Gastroesophageal sphincter (tissue), 4 donors: ENCODE measurements around the gene P4HB. TPM values are rescaled to one million over a fixed set of nuclear protein-coding genes. Genes with fewer than 3 reads are reported as not detected.

Experiments used
- ATAC-seq: fragments of 150-250 bp; one replicate; pipeline ENCODE4 v1.9.1; 2016; ENCODE audit warnings: mild to moderate bottlenecking, moderate library complexity
- H3K27ac ChIP-seq, 4 donors: fragments of 200-600 bp; sonication (generic) in 3 of 4; 1 replicate in 3 of 4; 2 replicates in 1 of 4; pipeline ENCODE4 v1.5.1; 2016 to 2019
- H3K27me3 ChIP-seq: fragments of 200-600 bp; sonication (generic); one replicate; pipeline ENCODE4 v1.5.1; 2019
- H3K36me3 ChIP-seq, 2 donors: fragments of 200-600 bp; sonication (generic); one replicate each; pipeline ENCODE4 v1.5.1; 2019; ENCODE audit warnings: control low read depth in 1 of 2
- H3K4me1 ChIP-seq, 3 donors: fragments of 200-600 bp; sonication (generic); 1 replicate in 2 of 3; 2 replicates in 1 of 3; pipeline ENCODE4 v1.5.1; 2016 to 2019; ENCODE audit warnings: control low read depth in 2 of 3
- H3K4me3 ChIP-seq, 2 donors: fragments of 200-600 bp; sonication (generic); one replicate each; pipeline ENCODE4 v1.5.1; 2019; ENCODE audit warnings: mild to moderate bottlenecking in 1 of 2, moderate library complexity in 1 of 2
- H3K9me3 ChIP-seq, 3 donors: fragments of 200-600 bp; sonication (generic); one replicate each; pipeline ENCODE4 v1.5.1; 2017 to 2019; ENCODE audit warnings: control low read depth in 2 of 3
- CTCF ChIP-seq, 4 experiments: fragments of 200-600 bp in 2 of 4; fragments of 450-650 bp in 2 of 4; sonication (generic) in 1 of 4; IDR thresholded peaks; one replicate each; pipeline ENCODE4 v1.5.1; 2017 to 2019; ENCODE audit warnings: antibody characterized with exemption in 4 of 4, mild to moderate bottlenecking in 2 of 4, moderate library complexity in 2 of 4
- EP300 ChIP-seq: sonication (generic); formaldehyde crosslinking; IDR thresholded peaks from one replicate; pipeline ENCODE4 v1.6.1; 2017; ENCODE audit warnings: antibody characterized with exemption, mild to moderate bottlenecking
- POLR2A ChIP-seq, 2 donors: fragments of 450-650 bp; IDR thresholded peaks; one replicate each; pipeline ENCODE4 v1.6.1; 2017; ENCODE audit warnings: antibody characterized with exemption in 2 of 2, mild to moderate bottlenecking in 2 of 2, moderate library complexity in 1 of 2
- POLR2AphosphoS5 ChIP-seq: sonication (generic); formaldehyde crosslinking; IDR thresholded peaks from one replicate; pipeline ENCODE4 v1.6.1; 2017; ENCODE audit warnings: antibody characterized with exemption
- WGBS, 2 donors: methylation state at CpG; one replicate each; pipeline ENCODE4 v1.1.5; 2018; ENCODE audit warnings: low coverage in 1 of 2; 5-methylcytosine and 5-hydroxymethylcytosine counted together
- total RNA-seq, 4 donors: library from RNA; depleted of rRNA; stranded (reverse); fragments of >200 nt; gene quantifications; one replicate each; pipeline ENCODE4 v1.1.0, GENCODE V29; 2016

P4HB gene
- total RNA-seq, 4 donors from 2014 or later = 257 to 365 (median 324) TPM

GRCh38 chr17:81811705-81812570 is 48.4 kb downstream of the P4HB start:
- H3K27ac ChIP-seq = no peak overlapping the region
- TF ChIP-seq CTCF (IDR thresholded peaks at IDR 0.05) (no peak), EP300 (no peak), POLR2A (IDR thresholded peaks at IDR 0.05) (no peak), POLR2AphosphoS5 (no peak)
- ATAC-seq = no peak
- WGBS, 2 donors = no CpG with 5 or more reads among the region's 24 CpGs
- no peaks in the 10 kb centered on the region for H3K4me1 ChIP-seq
- H3K27me3 ChIP-seq = peaks cover 95% of the 10 kb centered on the region
- H3K9me3 ChIP-seq = no peaks in the 10 kb centered on the region
- H3K4me3 ChIP-seq = no peak overlapping the region
- no peaks in the 10 kb centered on the region for H3K36me3 ChIP-seq

- 40% methylated on average over 1 of the region's 42 CpGs; no CpG with 5 or more reads in 1 of the 2 donors for WGBS, 2 donors
- Histone ChIP-seq H3K27me3 (peaks cover 95% of the 10 kb centered on the region), H3K4me3 (no peak overlapping the region), H3K36me3 (no peaks in the 10 kb centered on the region), H3K4me1 (no peaks in the 10 kb centered on the region), H3K27ac (no peak overlapping the region), H3K9me3 (no peaks in the 10 kb centered on the region)
- no peak for ATAC-seq
- TF ChIP-seq POLR2AphosphoS5 (no peak), POLR2A (IDR thresholded peaks at IDR 0.05) (no peak), CTCF (IDR thresholded peaks at IDR 0.05) (no peak), EP300 (no peak)
These were observed 49.2 kb downstream of the P4HB start for GRCh38 chr17:81810892-81811704.

- 77% methylated on average over 7 of the region's 8 CpGs; no CpG with 5 or more reads in 1 of the 2 donors for WGBS, 2 donors
- no peaks in the 10 kb centered on the region for H3K9me3 ChIP-seq
These were observed 49.9 kb downstream of the P4HB start for GRCh38 chr17:81810476-81810875.

GRCh38 chr17:81809556-81809998 is 50.8 kb downstream of the P4HB start:
- TF ChIP-seq EP300 (no peak), CTCF (IDR thresholded peaks at IDR 0.05) (no peak), POLR2AphosphoS5 (no peak)

More at GRCh38 chr17:81810476-81810875, 49.9 kb downstream of the P4HB start:
- no peak for ATAC-seq
- H3K4me3 ChIP-seq = no peak overlapping the region
- TF ChIP-seq POLR2AphosphoS5 (no peak), EP300 (no peak), POLR2A (IDR thresholded peaks at IDR 0.05) (no peak), CTCF (IDR thresholded peaks at IDR 0.05) (no peak)
- peaks cover 95% of the 10 kb centered on the region for H3K27me3 ChIP-seq
- H3K4me1 ChIP-seq = no peaks in the 10 kb centered on the region
- H3K27ac ChIP-seq = no peak overlapping the region
- no peaks in the 10 kb centered on the region for H3K36me3 ChIP-seq

More at GRCh38 chr17:81809556-81809998, 50.8 kb downstream of the P4HB start:
- Histone ChIP-seq H3K4me1 (peaks cover 0 to 7% (median 4%) of the 10 kb centered on the region in 3 donors), H3K4me3 (no peak overlapping the region), H3K27me3 (peaks cover 95% of the 10 kb centered on the region), H3K9me3 (no peaks in the 10 kb centered on the region), H3K27ac (no peak overlapping the region), H3K36me3 (no peaks in the 10 kb centered on the region)
- 83% methylated on average over 2 to 3 of the region's 7 CpGs for WGBS, 2 donors
- no peak for ATAC-seq
